Endothelial cell of umbilical vein (primary cell): ENCODE data around the gene BNC2. TPM values are rescaled to one million over a fixed set of nuclear protein-coding genes. Genes with fewer than 3 reads are reported as not detected.

Experiments
- BruUV-seq: library from RNA; stranded (reverse); fragments of 400-500 nt; replicated peaks from 2 replicates; lab custom pipeline; 2021; lab: Mats Ljungman, UMichigan
- CTCF ChIA-PET: fragments of 300-600, 350-600 bp; sonication (Branson Sonifier 250); formaldehyde crosslinking; loops from one replicate; lab custom pipeline; 2021; ENCODE audit warnings: antibody characterized with exemption, inconsistent platforms; lab: Charles Lee
- POLR2A ChIA-PET: fragments of 300-600, 350-600 bp; sonication (Branson Sonifier 250); formaldehyde crosslinking; loops from one replicate; lab custom pipeline; 2021; ENCODE audit warnings: antibody characterized with exemption, inconsistent platforms; lab: Charles Lee
- DNase-seq: peaks from one replicate; pipeline ENCODE4 v3.0.0-alpha.2; 2011; ENCODE audit warnings: low read depth, low spot score
- FAIRE-seq: peaks from 2 replicates; lab custom pipeline; 2011; peaks lifted over from hg19 to GRCh38; lab: Jason Lieb, UNC
- H2AFZ ChIP-seq: 2 replicates; pipeline ENCODE4 v1.6.0; 2012; ENCODE audit warnings: low read depth, low read length, control low read depth, inconsistent platforms
- H3K27ac ChIP-seq: 2 replicates; pipeline ENCODE4 v1.5.1; 2011; ENCODE audit warnings: low read depth, mild to moderate bottlenecking, control low read depth, low read length, moderate library complexity; ENCODE audit not compliant: insufficient read depth
- H3K27me3 ChIP-seq, 2 experiments: 2 replicates each; pipeline versions ENCODE4 v1.6.0 to v1.6.1; 2011; ENCODE audit warnings: low read length in 2 of 2, mixed read lengths in 1 of 2; ENCODE audit not compliant: control insufficient read depth in 2 of 2, insufficient read depth in 2 of 2
- H3K36me3 ChIP-seq, 2 experiments: 2 replicates in 1 of 2; 3 replicates in 1 of 2; pipeline ENCODE4 v1.5.1; 2011; ENCODE audit warnings: low read length in 2 of 2, mild to moderate bottlenecking in 1 of 2, moderate library complexity in 1 of 2; ENCODE audit not compliant: control insufficient read depth in 2 of 2, insufficient read depth in 2 of 2; ENCODE audit errors: extremely low read depth in 1 of 2
- H3K4me1 ChIP-seq: 3 replicates; pipeline ENCODE4 v1.5.1; 2011; ENCODE audit warnings: mild to moderate bottlenecking, low read length; ENCODE audit not compliant: control insufficient read depth, insufficient read depth; ENCODE audit errors: extremely low read depth
- H3K4me2 ChIP-seq: 2 replicates; pipeline ENCODE4 v1.6.1; 2011; ENCODE audit warnings: low read length, control low read depth, mixed read lengths; ENCODE audit not compliant: insufficient read depth
- H3K4me3 ChIP-seq, 3 experiments: fragments of 200-600 bp in 1 of 3; sonication (generic), shearing (Covaris generic) in 1 of 3; replicated peaks in 1 of 3; 2 replicates each; pipeline ENCODE4 v1.5.1; 2011 to 2016; ENCODE audit warnings: control low read depth in 3 of 3, low read length in 3 of 3, mild to moderate bottlenecking in 2 of 3, inconsistent platforms in 1 of 3, low read depth in 1 of 3, moderate library complexity in 1 of 3; ENCODE audit not compliant: insufficient read depth in 1 of 3
- H3K79me2 ChIP-seq: 2 replicates; pipeline ENCODE4 v1.6.0; 2012; ENCODE audit warnings: low read length, inconsistent platforms; ENCODE audit not compliant: control insufficient read depth, insufficient read depth
- H3K9ac ChIP-seq: replicated peaks from 2 replicates; pipeline ENCODE3; 2011; ENCODE audit warnings: low read length, control low read depth; ENCODE audit not compliant: insufficient read depth; ENCODE audit errors: extremely low read depth
- H3K9me1 ChIP-seq: replicated peaks from 3 replicates; pipeline ENCODE4 v1.6.0; 2011; ENCODE audit warnings: mild to moderate bottlenecking, low read length; ENCODE audit not compliant: control insufficient read depth, insufficient read depth; ENCODE audit errors: extremely low read depth
- H3K9me3 ChIP-seq: replicated peaks from 2 replicates; pipeline ENCODE4 v1.5.1; 2012; ENCODE audit warnings: low read length, inconsistent platforms; ENCODE audit not compliant: control insufficient read depth, insufficient read depth
- H4K20me1 ChIP-seq: replicated peaks from 2 replicates; pipeline ENCODE3; 2011; ENCODE audit warnings: mild to moderate bottlenecking, low read length; ENCODE audit not compliant: control insufficient read depth, insufficient read depth; ENCODE audit errors: extremely low read depth
- CTCF ChIP-seq, 2 donors: IDR thresholded peaks; 1 replicate in 1 of 2; 2 replicates in 1 of 2; pipeline ENCODE4 v1.5.1; 2011; ENCODE audit warnings: low read length in 2 of 2, mild to moderate bottlenecking in 2 of 2, moderate library complexity in 2 of 2, control low read depth in 1 of 2, inconsistent platforms in 1 of 2, low read depth in 1 of 2; ENCODE audit not compliant: insufficient read depth in 1 of 2; ENCODE audit errors: extremely low read depth in 1 of 2
- EZH2 ChIP-seq: IDR thresholded peaks from 2 replicates; pipeline ENCODE4 v1.6.1; 2012; ENCODE audit warnings: borderline replicate concordance, low read depth, mild to moderate bottlenecking, moderate library complexity, low read length, inconsistent platforms; ENCODE audit not compliant: severe bottlenecking
- FOS ChIP-seq: IDR thresholded peaks from 2 replicates; pipeline ENCODE4 v1.6.1; 2011; ENCODE audit warnings: mild to moderate bottlenecking, low read length, moderate library complexity, borderline replicate concordance; ENCODE audit not compliant: insufficient read depth
- GATA2 ChIP-seq: IDR thresholded peaks from 2 replicates; pipeline ENCODE4 v1.7.0; 2011; ENCODE audit warnings: low read depth, mild to moderate bottlenecking, moderate library complexity, mixed read lengths, low read length; ENCODE audit not compliant: insufficient read length, insufficient read depth
- MAX ChIP-seq: IDR thresholded peaks from 2 replicates; pipeline ENCODE4 v1.6.1; 2011; ENCODE audit not compliant: insufficient read depth, insufficient read length
- MYC ChIP-seq: IDR thresholded peaks from one replicate; pipeline ENCODE4 v1.6.1; 2011; ENCODE audit warnings: mild to moderate bottlenecking, low read depth, low read length
- POLR2A ChIP-seq: IDR thresholded peaks from 2 replicates; pipeline ENCODE4 v1.6.1; 2012; ENCODE audit warnings: low read depth, mild to moderate bottlenecking, control low read depth, low read length
- POLR2AphosphoS5 ChIP-seq: IDR thresholded peaks from 2 replicates; pipeline ENCODE4 v1.6.1; 2012; ENCODE audit warnings: low read depth, mild to moderate bottlenecking, control low read depth, low read length, moderate library complexity; ENCODE audit not compliant: insufficient read depth
- dilution Hi-C: fragments of 300-500 bp; cut with MboI; formaldehyde crosslinking; loops from one replicate; pipeline ENCODE4 v1.15.0; 2019; ENCODE audit warnings: low sequenced_read_pairs; ENCODE audit not compliant: extremely low pct_ligation_motif_present
- intact Hi-C: fragments of 100-400 bp; cut with micrococcal nuclease; formaldehyde crosslinking; loops from one replicate; pipeline ENCODE4 v1.10.0; 2022
- polyA plus RNA-seq, 4 experiments: library from polyadenylated mRNA; depleted of rRNA in 3 of 4; stranded (reverse) in 3 of 4; unstranded in 1 of 4; fragments of >200 nt; gene quantifications; 2 replicates each; pipeline versions ENCODE4 v1.2.1 to v1.2.3, GENCODE V29; 2011 to 2012; ENCODE audit warnings: missing spikeins in 1 of 4
- total RNA-seq: library from RNA; stranded (reverse); gene quantifications from 2 replicates; pipeline ENCODE4 v1.2.3, GENCODE V29; 2021

The BNC2 gene
- total and polyA plus RNA-seq, 2 donors (not counting 3 experiments of a cell fraction or from before 2014, with no cell fraction given), result 12.1 to 34.3 TPM

- peak overlapping the region; percentile 72 for H3K9ac ChIP-seq
- TSS peak; percentile 80 for BruUV-seq
- peak overlapping the region in 1 of 3 experiments; percentile 16 for H3K4me3 ChIP-seq
- H3K4me2 ChIP-seq, result peak overlapping the region; percentile 95
- H3K27me3 ChIP-seq, result no peaks in the 10 kb centered on the region
- H3K79me2 ChIP-seq, result no peaks in the 10 kb centered on the region
- no peak for TF ChIP-seq CTCF (IDR thresholded peaks at IDR 0.05; ENCODE audit: extremely low read depth in 1 of 2, insufficient read depth in 1 of 2, low read depth in 1 of 2, low read length in 2 of 2)
- TF ChIP-seq GATA2, result no peak
- no peak for TF ChIP-seq POLR2AphosphoS5
- no peak for TF ChIP-seq MYC
- no peak for TF ChIP-seq MAX
- no peak for TF ChIP-seq EZH2
- TF ChIP-seq FOS, result no peak
- no peak for TF ChIP-seq POLR2A
- no peaks in the 10 kb centered on the region for H4K20me1 ChIP-seq
- POLR2A ChIA-PET, result no interaction called here
- no peaks in the 10 kb centered on the region for H3K9me3 ChIP-seq
- H3K27ac ChIP-seq, result peak overlapping the region; percentile 90
- H2AFZ ChIP-seq, result peak overlapping the region; percentile 45
- peaks cover 32% of the 10 kb centered on the region for H3K4me1 ChIP-seq
- CTCF ChIA-PET, result interaction anchor here (1.3 to 4.4 kb wide), 3 partner anchors 8 to 204 kb away, joined by 4 to 19 read pairs (median 4); no protein-coding TSS in a partner anchor
- intact Hi-C loops, result loop anchor here (1.0 to 10.0 kb wide), 3 partner anchors 15 to 455 kb away; no protein-coding TSS in a partner anchor
- DNase-seq (no peak), FAIRE-seq (no peak)
- H3K9me1 ChIP-seq, result no peaks in the 10 kb centered on the region
- dilution Hi-C loops, result no loop called here
- H3K36me3 ChIP-seq, result no peaks in the 10 kb centered on the region
These were observed 150.5 kb downstream of the BNC2 start for GRCh38 chr9:16719921-16720320.
